Neural cell (in vitro differentiated cells): Measurements from ENCODE around the gene GCNT2.

Source experiments
- EZH2 ChIP-seq: fragments of 200-600, 300-800 bp; shearing (Covaris generic), sonication (generic); IDR thresholded peaks from 2 replicates; pipeline ENCODE4 v1.6.1; 2014; ENCODE audit warnings: antibody characterized with exemption, low read length, borderline replicate concordance, mild to moderate bottlenecking; ENCODE audit not compliant: insufficient read depth, poor library complexity, severe bottlenecking
- POLR2AphosphoS5 ChIP-seq: IDR thresholded peaks from 2 replicates; pipeline ENCODE4 v1.6.1; 2012
- TF ChIP-seq, protein P1 (sequence below): fragments of 450-650 bp; IDR thresholded peaks from 2 replicates; pipeline ENCODE4 v1.5.1; 2014; ENCODE audit warnings: antibody characterized with exemption, mild to moderate bottlenecking, moderate library complexity; ENCODE audit not compliant: poor library complexity, severe bottlenecking
- TF ChIP-seq, protein P2 (sequence below): IDR thresholded peaks from 2 replicates; pipeline ENCODE4 v1.6.1; 2012; ENCODE audit warnings: borderline replicate concordance

DNA sequence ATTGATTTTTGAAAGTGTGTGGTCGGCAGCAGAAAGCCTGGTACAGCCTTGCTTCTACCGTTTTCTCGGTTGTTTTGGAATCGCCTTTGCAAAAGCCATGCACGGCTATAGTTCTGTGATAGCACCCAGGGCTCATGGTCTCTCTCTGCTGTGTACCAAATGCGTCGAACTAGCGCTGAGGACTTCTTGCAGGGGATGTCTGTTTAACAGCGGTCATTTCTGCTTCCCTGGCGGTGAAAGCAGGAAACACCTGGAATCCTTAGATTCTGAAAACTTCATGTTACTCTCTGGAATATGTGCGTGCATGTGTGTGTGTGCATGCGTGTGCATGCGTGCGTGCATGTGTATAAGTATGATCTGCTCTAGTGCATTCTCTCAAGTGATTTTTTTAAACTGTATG lies 26.1 kb upstream of the GCNT2 start:
- TF ChIP-seq, protein P1, sequence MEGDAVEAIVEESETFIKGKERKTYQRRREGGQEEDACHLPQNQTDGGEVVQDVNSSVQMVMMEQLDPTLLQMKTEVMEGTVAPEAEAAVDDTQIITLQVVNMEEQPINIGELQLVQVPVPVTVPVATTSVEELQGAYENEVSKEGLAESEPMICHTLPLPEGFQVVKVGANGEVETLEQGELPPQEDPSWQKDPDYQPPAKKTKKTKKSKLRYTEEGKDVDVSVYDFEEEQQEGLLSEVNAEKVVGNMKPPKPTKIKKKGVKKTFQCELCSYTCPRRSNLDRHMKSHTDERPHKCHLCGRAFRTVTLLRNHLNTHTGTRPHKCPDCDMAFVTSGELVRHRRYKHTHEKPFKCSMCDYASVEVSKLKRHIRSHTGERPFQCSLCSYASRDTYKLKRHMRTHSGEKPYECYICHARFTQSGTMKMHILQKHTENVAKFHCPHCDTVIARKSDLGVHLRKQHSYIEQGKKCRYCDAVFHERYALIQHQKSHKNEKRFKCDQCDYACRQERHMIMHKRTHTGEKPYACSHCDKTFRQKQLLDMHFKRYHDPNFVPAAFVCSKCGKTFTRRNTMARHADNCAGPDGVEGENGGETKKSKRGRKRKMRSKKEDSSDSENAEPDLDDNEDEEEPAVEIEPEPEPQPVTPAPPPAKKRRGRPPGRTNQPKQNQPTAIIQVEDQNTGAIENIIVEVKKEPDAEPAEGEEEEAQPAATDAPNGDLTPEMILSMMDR: no peak
- TF ChIP-seq POLR2AphosphoS5 (no peak), EZH2 (no peak)
- TF ChIP-seq, protein P2, sequence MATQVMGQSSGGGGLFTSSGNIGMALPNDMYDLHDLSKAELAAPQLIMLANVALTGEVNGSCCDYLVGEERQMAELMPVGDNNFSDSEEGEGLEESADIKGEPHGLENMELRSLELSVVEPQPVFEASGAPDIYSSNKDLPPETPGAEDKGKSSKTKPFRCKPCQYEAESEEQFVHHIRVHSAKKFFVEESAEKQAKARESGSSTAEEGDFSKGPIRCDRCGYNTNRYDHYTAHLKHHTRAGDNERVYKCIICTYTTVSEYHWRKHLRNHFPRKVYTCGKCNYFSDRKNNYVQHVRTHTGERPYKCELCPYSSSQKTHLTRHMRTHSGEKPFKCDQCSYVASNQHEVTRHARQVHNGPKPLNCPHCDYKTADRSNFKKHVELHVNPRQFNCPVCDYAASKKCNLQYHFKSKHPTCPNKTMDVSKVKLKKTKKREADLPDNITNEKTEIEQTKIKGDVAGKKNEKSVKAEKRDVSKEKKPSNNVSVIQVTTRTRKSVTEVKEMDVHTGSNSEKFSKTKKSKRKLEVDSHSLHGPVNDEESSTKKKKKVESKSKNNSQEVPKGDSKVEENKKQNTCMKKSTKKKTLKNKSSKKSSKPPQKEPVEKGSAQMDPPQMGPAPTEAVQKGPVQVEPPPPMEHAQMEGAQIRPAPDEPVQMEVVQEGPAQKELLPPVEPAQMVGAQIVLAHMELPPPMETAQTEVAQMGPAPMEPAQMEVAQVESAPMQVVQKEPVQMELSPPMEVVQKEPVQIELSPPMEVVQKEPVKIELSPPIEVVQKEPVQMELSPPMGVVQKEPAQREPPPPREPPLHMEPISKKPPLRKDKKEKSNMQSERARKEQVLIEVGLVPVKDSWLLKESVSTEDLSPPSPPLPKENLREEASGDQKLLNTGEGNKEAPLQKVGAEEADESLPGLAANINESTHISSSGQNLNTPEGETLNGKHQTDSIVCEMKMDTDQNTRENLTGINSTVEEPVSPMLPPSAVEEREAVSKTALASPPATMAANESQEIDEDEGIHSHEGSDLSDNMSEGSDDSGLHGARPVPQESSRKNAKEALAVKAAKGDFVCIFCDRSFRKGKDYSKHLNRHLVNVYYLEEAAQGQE: no peak
